ENCODE measurements around the gene NDUFB10. TPM values are rescaled to one million over a fixed set of nuclear protein-coding genes. Genes with fewer than 3 reads are reported as not detected.

NDUFB10 gene
- total RNA-seq, 2 experiments from 2014 or later, result 126 to 129 TPM

GRCh38 chr16:1924095-1924494 is 35.2 kb upstream of the NDUFB10 start:
- TF ChIP-seq CTCF (IDR thresholded peaks at IDR 0.05), result no peak
- ATAC-seq (no peak), DNase-seq (no peak)
- POLR2A ChIA-PET, result no interaction called here
- no peaks in the 10 kb centered on the region for H3K36me3 Mint-ChIP-seq (ENCODE audit: low read depth)
- H3K9me3 Mint-ChIP-seq, result no peaks in the 10 kb centered on the region
- H3K4me1 Mint-ChIP-seq (ENCODE audit: low read depth), result peaks cover 1% of the 10 kb centered on the region
- CTCF ChIA-PET, result interaction anchor here (0.8 to 1.4 kb wide), 4 partner anchors 45 to 60 kb away, joined by 3 to 6 read pairs (median 3); no protein-coding TSS in a partner anchor
- intact Hi-C loops (cut with micrococcal nuclease), result no loop called here
- H3K4me3 Mint-ChIP-seq, result no peak overlapping the region
- H3K27me3 Mint-ChIP-seq, result peaks cover 26% of the 10 kb centered on the region
- H3K27ac Mint-ChIP-seq, result no peak overlapping the region

GRCh38 chr16:1926271-1926670 is 33.1 kb upstream of the NDUFB10 start:
- peaks cover 2% of the 10 kb centered on the region for H3K4me1 Mint-ChIP-seq (ENCODE audit: low read depth)
- ATAC-seq (no peak), DNase-seq (no peak)
- no peaks in the 10 kb centered on the region for H3K9me3 Mint-ChIP-seq
- no peak overlapping the region for H3K27ac Mint-ChIP-seq
- peaks cover 14% of the 10 kb centered on the region for H3K27me3 Mint-ChIP-seq
- ChIA-PET POLR2A (no interaction called here), CTCF (no interaction called here)
- intact Hi-C loops (cut with micrococcal nuclease), result no loop called here
- H3K4me3 Mint-ChIP-seq, result no peak overlapping the region
- no peak for TF ChIP-seq CTCF (IDR thresholded peaks at IDR 0.05)
- H3K36me3 Mint-ChIP-seq (ENCODE audit: low read depth), result no peaks in the 10 kb centered on the region

- ChIA-PET CTCF (interaction anchor here (0.6 to 3.8 kb wide), 22 partner anchors 9 to 457 kb away, joined by 3 to 29 read pairs (median 4); partner anchors contain the start of genes FAHD1, HAGH, NUBP2 and SPSB3), POLR2A (interaction anchor here (1.0 kb wide), 1 partner anchor 226 kb away, joined by 3 read pairs; the partner anchor contains the start of gene TRAF7)
- intact Hi-C loops (cut with micrococcal nuclease), result no loop called here
- H3K36me3 Mint-ChIP-seq (ENCODE audit: low read depth), result no peaks in the 10 kb centered on the region
- H3K27me3 Mint-ChIP-seq, result no peaks in the 10 kb centered on the region
- peaks cover 2% of the 10 kb centered on the region for H3K4me1 Mint-ChIP-seq (ENCODE audit: low read depth)
- DNase-seq, result peak; percentile 37
- ATAC-seq, result peak; percentile 17
- no peaks in the 10 kb centered on the region for H3K9me3 Mint-ChIP-seq
- no peak for TF ChIP-seq CTCF (IDR thresholded peaks at IDR 0.05)
- H3K4me3 Mint-ChIP-seq, result peak overlapping the region; percentile 67
- H3K27ac Mint-ChIP-seq, result peak overlapping the region; percentile 50
Observed at GRCh38 chr16:1929105-1929504, 30.2 kb upstream of the NDUFB10 start.

- POLR2A ChIA-PET, result interaction anchor here (0.6 to 1.6 kb wide), 4 partner anchors 22 to 579 kb away, joined by 3 read pairs; partner anchors contain the start of gene TRAF7
- TF ChIP-seq CTCF (IDR thresholded peaks at IDR 0.05), result peak; percentile 98
- no peaks in the 10 kb centered on the region for H3K9me3 Mint-ChIP-seq
- no peaks in the 10 kb centered on the region for H3K27me3 Mint-ChIP-seq
- H3K4me3 Mint-ChIP-seq, result peak overlapping the region; percentile 67
- no peaks in the 10 kb centered on the region for H3K36me3 Mint-ChIP-seq (ENCODE audit: low read depth)
- intact Hi-C loops (cut with micrococcal nuclease), result no loop called here
- peaks cover 2% of the 10 kb centered on the region for H3K4me1 Mint-ChIP-seq (ENCODE audit: low read depth)
- peak; percentile 92 for DNase-seq
- ATAC-seq, result peak; percentile 98
- CTCF ChIA-PET, result interaction anchor here (0.6 to 3.8 kb wide), 23 partner anchors 8 to 458 kb away, joined by 3 to 29 read pairs (median 4); partner anchors contain the start of genes FAHD1, HAGH, NUBP2 and SPSB3
- H3K27ac Mint-ChIP-seq, result no peak overlapping the region
Observed at GRCh38 chr16:1929578-1930337, 29.6 kb upstream of the NDUFB10 start.

GRCh38 chr16:1930338-1930720 is 29.0 kb upstream of the NDUFB10 start:
- ChIA-PET POLR2A (interaction anchor here (0.6 to 1.6 kb wide), 3 partner anchors 21 to 579 kb away, joined by 3 read pairs; no protein-coding TSS in a partner anchor), CTCF (interaction anchor here (0.7 to 3.8 kb wide), 10 partner anchors 11 to 148 kb away, joined by 3 to 29 read pairs (median 6); partner anchors contain the start of genes NUBP2 and SPSB3)
- intact Hi-C loops (cut with micrococcal nuclease), result no loop called here
- Mint-ChIP-seq H3K27ac (no peak overlapping the region), H3K36me3 (ENCODE audit: low read depth) (no peaks in the 10 kb centered on the region), H3K27me3 (no peaks in the 10 kb centered on the region), H3K4me1 (ENCODE audit: low read depth) (peaks cover 2% of the 10 kb centered on the region), H3K9me3 (no peaks in the 10 kb centered on the region), H3K4me3 (no peak overlapping the region)
- ATAC-seq (no peak), DNase-seq (no peak)
- no peak for TF ChIP-seq CTCF (IDR thresholded peaks at IDR 0.05)

Data from activated CD8-positive, alpha-beta T cell treated with anti-CD3 and anti-CD28 coated beads for 36 hours (primary cell).